Hepatocyte (in vitro differentiated cells): ENCODE data around the gene FBXO9.

Experiments
- EZH2 ChIP-seq: fragments of 200-600 bp; sonication (generic); IDR thresholded peaks from 2 replicates; pipeline ENCODE4 v1.6.1; 2016; ENCODE audit warnings: antibody characterized with exemption, mild to moderate bottlenecking, borderline replicate concordance
- TF ChIP-seq, protein P1 (sequence below): fragments of 200-600 bp; sonication (generic); IDR thresholded peaks from 2 replicates; pipeline ENCODE4 v1.5.1; 2016; ENCODE audit warnings: antibody characterized with exemption, mild to moderate bottlenecking; ENCODE audit not compliant: poor library complexity

DNA sequence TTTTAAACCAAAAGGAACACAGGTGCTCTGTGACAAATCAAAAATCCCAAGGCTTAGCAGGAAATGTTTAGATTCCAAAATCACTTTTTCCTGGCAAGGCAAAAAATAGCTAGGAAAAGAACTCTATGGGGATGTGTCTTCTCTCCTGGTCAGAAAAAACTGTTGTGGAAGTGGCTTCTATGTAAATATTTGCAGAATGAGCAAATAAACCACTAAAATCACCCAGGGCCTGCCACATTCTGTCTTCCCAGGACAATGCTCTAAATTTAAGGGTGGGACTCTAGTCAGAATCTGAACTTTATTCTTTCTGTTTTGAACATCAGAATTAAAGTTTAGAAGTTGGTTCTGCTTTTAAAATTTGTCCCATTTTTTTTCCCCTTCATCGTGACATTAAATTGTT, 54.1 kb downstream of the FBXO9 start:
- TF ChIP-seq, protein P1, sequence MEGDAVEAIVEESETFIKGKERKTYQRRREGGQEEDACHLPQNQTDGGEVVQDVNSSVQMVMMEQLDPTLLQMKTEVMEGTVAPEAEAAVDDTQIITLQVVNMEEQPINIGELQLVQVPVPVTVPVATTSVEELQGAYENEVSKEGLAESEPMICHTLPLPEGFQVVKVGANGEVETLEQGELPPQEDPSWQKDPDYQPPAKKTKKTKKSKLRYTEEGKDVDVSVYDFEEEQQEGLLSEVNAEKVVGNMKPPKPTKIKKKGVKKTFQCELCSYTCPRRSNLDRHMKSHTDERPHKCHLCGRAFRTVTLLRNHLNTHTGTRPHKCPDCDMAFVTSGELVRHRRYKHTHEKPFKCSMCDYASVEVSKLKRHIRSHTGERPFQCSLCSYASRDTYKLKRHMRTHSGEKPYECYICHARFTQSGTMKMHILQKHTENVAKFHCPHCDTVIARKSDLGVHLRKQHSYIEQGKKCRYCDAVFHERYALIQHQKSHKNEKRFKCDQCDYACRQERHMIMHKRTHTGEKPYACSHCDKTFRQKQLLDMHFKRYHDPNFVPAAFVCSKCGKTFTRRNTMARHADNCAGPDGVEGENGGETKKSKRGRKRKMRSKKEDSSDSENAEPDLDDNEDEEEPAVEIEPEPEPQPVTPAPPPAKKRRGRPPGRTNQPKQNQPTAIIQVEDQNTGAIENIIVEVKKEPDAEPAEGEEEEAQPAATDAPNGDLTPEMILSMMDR, result no peak
- no peak for TF ChIP-seq EZH2
